Muscle of back (tissue), 11 donors: ENCODE data around the gene RBKS. TPM values are rescaled to one million over a fixed set of nuclear protein-coding genes. Genes with fewer than 3 reads are reported as not detected.
"Not testable (repeated sequence)": the region's sequence is repeated elsewhere in the genome, so short reads cannot be mapped to it uniquely, and the experiment has no call there.

ENCODE experiments used
- DNase-seq, 3 donors: peaks; one replicate each; pipeline versions ENCODE4 v3.0.0 to v3.0.0-alpha.2; 2013
- polyA plus RNA-seq, 10 donors: library from polyadenylated mRNA; unstranded; fragments of 120-200 nt; gene quantifications; one replicate each; pipeline ENCODE4 v1.2.1, GENCODE V29; 2013; ENCODE audit not compliant: insufficient read length in 10 of 10

Gene RBKS
- polyA plus RNA-seq, 10 donors: 0.80 to 1.3 (median 0.96) TPM

DNA sequence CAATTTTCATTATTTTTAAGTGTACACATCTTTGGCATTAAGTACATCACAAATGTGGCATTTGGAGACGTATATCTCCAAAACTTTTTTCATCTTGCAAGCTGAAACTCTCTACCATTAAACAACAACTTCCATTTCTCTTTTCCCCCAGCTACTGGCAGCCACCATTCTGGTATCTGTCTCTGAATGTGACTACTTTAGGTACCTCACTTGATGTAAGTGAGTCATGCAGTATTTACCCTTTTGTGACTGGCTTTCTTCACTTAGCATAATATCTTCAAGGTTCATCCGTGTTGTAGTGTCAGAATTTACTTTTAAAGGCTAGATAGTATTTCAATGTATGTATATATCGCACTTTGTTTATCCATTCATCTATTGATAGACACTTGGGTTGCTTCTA lies 17.4 kb upstream of the RBKS start:
- no peak for DNase-seq

DNA sequence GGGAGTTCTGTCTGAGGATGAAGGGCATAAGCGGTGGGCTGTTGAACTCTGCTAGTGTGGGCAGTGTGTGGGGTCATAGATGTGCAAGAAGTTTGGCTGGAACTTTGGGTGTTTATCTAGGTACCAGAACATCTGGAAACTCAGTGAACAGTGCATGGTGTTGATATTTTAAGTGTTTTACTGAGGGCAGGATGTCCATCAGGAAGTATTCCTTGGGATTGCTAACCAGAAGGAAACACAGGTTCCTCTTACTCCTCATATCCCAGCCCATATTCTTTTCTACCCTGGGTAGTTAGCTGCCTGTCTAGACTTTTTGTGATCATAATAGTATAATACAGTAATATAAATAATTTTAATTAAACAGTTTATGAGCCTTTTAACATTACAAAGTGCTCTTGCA lies 15.9 kb upstream of the RBKS start:
- DNase-seq: no peak

DNA sequence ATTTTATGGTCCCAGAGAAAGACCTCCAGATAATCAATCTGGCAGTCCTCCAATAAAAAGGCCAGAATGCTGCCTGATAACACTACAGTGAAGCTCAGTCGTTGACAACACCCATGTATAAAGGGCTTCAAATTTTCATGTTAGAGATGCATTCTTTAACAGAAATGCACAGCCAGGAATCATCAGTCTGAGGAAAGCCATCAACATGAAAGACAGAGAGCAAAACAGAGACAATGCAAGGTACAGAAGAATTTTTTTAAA lies 14.1 kb upstream of the RBKS start:
- no peak for DNase-seq

- no peak for DNase-seq
These were observed 13.6 kb upstream of the RBKS start for GRCh38 chr2:27903649-27904404.

DNA sequence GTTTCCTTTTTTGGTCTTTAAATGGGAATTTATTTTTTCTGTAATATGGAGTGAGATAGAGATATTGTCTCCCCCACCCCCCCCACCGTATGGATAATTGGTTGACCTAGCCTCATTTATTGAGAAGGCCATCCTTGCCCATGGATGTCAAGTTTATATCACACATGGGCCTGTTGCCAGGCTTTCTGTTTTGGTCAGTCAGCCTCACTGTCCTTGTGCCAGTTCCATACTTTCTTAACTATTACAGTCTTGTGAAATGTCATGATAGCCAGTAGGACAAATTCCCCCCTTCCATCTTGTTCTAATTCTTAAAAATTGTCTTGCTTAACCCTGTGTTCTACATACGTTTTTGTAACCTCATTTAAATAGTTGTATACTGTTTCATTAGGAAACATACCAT lies 12.8 kb upstream of the RBKS start:
- DNase-seq: no peak

GRCh38 chr2:27902098-27902497 lies 11.9 kb upstream of the RBKS start:
- DNase-seq: no peak

GRCh38 chr2:27901234-27901633 lies 11.0 kb upstream of the RBKS start:
- DNase-seq: no peak

GRCh38 chr2:27897717-27898116 lies 7.5 kb upstream of the RBKS start:
- no peak for DNase-seq

GRCh38 chr2:27893006-27893405 lies 2.8 kb upstream of the RBKS start:
- DNase-seq: no peak

- no peak for DNase-seq
These were observed 1.5 kb upstream of the RBKS start for GRCh38 chr2:27891673-27892105.

GRCh38 chr2:27890924-27891672 lies 911 bp upstream of the RBKS start:
- DNase-seq: peak; percentile 59 to 86 (median 78)

DNA sequence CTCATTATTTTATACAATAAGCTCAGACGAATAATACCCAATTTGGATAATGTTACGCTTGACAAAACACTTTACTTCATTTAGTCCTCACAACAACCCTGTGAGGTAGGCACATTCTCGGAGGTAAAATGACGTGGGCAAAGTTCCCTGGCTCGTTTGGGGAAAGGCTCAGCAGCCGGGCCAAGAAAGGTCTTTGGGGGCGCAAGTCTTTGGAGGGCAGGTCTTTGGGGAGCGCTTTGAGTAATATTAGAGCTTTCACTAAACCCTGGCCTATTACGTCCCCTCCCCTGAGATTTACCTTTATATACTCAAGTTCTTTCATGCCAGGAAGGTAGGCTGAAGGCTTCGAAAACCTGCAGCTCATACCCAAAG lies 427 bp downstream of the RBKS start:
- DNase-seq: peak in 1 of 3 donors; percentile 18

DNA sequence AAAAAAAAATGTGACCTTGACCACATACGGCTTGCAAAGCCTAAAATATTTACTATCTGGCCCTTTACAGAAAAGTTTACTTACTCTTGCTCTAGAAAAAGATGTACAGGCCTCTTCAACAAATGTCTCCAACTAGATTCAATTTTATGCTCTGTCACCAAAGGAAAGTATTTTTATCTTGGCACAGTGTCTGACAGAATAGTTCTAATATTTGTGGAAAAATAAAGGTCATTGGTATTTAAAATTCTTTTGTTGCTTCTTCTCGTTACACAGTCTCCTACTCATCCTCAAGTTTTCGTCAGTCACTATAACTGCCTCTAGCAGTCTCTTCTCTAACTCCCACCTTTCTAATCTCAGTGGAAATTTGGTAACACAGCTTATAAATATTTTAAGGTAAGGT lies 1.4 kb downstream of the RBKS start:
- peak in 1 of 3 donors; percentile 33 for DNase-seq

DNA sequence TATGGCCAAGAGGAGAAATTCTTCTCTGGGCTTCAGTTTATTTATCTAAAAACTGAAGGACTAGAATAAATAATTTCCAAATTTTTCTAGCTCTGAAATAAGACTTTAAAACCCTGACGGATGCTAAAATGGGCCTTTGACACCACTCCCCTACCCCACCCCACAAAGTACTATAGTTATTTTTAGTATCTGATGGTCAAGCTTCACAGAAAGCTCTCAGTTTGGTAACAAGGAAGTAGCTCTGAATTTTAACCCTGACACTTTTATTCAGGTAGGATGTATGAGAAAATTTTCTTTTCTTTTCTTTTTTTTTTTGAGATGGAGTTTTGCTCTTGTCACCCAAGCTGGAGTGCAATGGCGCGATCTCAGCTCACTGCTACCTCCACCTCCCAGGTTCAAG lies 2.4 kb downstream of the RBKS start:
- no peak for DNase-seq

GRCh38 chr2:27887111-27887510 lies 3.1 kb downstream of the RBKS start:
- DNase-seq: no peak

GRCh38 chr2:27886322-27886721 lies 3.9 kb downstream of the RBKS start:
- DNase-seq: no peak

GRCh38 chr2:27885661-27886060 lies 4.5 kb downstream of the RBKS start:
- no peak for DNase-seq

- no peak for DNase-seq
These were observed 5.0 kb downstream of the RBKS start for GRCh38 chr2:27885234-27885633.

- no peak for DNase-seq
These were observed 5.6 kb downstream of the RBKS start for GRCh38 chr2:27884601-27885000.

DNA sequence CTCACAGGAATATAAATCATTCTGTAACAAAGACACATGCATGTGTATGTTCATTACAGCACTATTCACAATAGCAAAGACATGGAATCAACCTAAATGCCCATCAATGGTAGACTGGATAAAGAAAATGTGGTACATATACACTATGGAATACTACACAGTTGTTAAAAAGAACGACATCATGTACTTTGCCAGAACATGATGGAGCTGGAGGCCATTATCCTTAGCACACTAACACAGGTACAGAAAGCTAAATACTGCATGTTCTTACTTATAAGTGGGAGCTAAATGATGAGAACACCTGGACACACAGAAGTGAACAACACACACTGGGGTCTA lies 7.6 kb downstream of the RBKS start:
- DNase-seq: not testable (repeated sequence)

DNA sequence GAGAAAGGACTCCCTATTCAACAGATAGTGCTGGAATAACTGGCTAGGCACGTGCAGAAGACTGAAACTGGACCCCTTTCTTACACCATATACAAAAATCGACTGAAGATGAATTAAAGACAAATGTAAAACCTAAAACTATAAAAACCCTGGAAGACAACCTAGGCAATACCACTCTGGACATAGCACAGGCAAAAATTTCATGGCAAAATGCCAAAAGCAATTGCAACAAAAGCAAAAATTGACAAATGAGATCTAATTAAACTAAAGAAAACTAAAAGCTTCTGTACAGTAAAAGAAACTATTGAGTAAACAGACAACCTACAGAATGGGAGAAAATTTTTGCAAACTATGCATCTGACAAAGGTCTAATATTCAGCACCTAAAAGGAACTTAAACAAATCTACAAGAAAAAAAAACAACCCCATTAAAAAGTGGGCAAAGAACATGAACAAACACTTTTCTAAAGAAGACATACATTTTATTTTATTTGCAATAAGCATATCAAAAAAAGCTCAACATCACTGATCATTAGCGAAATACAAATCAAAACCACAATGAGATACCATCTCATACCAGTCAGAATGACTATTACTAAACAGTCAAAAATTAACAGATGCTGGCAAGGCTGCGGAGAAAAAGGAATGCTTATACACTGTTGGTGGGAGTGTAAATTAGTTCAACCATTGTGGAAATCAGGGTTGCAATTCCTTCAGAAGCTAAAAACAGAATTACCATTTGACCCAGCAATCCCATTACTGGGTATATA lies 8.2 kb downstream of the RBKS start:
- DNase-seq: not testable (repeated sequence)

GRCh38 chr2:27878825-27879224 lies 11.4 kb downstream of the RBKS start:
- no peak for DNase-seq
